GM18867 (cell line): ENCODE data around the gene SLC1A5.
"Not testable (repeated sequence)": the region's sequence is repeated elsewhere in the genome, so short reads cannot be mapped to it uniquely, and the experiment has no call there.

Experiments
- ATAC-seq: cut with Tn5 transposase; IDR thresholded peaks from one replicate; pipeline ENCODE4 v1.9.1; 2021; ENCODE audit warnings: mild to moderate bottlenecking, moderate library complexity; ENCODE audit not compliant: unreplicated experiment

SLC1A5 gene

GRCh38 chr19:46788262-46788967 lies at the start of gene SLC1A5:
Gene SLC1A5 (minus strand): TSS chr19:46788594. CDS start chr19:46787965, 629 bp downstream.
- ATAC-seq = peak; percentile 66

DNA sequence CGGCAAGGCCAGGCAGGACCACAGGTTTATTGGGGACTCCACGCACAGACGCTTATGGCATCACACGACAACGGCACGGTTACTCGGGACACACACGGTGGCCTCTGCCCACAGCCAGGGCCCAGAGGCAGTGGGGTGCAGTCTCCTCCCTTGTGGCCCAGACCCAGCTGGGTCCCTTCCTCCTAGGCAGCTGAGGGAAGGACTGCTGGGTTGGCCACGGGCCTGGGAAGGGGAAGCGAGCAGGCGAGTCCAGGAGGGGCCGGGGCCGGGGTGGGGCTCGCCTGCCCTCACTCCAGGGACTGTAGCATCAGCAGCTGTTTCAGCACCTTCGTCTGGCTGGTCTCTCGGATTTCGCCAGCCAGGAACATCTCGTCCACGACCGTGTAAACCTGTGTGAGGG lies 49.8 kb upstream of the SLC1A5 start:
- ATAC-seq = no peak

- ATAC-seq = no peak
Observed at GRCh38 chr19:46834984-46835383, 46.6 kb upstream of the SLC1A5 start.

DNA sequence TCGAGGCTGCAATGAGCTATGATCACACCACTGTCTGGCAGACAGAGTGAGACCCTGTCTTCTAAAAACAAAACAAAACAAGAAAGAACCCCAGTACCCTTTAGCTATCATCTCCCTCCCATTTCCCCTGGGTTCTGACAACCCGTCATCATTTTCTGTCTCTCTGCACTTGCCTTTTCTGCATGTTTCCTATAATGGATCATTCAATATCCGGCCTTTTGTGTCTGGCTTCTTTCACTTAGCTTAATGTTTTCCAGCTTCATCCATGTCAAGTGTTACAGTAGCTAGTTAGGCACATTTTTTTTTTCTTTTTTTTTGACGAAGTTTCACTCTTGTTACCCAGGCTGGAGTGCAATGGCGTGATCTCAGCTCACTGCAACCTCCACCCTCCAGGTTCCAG lies 45.7 kb upstream of the SLC1A5 start:
- no peak for ATAC-seq

DNA sequence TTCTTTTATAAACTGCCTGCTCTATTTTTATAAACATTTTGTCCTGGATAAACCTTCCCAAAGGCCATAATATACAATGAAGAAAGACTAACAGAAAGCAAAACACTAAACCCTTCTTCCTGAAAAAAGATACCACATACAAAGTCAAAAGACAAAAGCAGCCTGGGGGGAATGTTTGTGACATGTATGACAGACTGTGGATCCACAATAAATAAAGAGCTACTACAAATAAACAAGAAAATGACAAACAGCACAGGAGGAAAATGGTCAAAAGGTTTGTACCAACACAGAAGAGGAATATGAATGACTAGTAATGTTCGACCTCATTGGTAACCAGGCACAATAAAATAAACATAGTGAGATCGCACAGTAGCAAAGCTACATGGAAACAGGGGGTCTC lies 42.5 kb upstream of the SLC1A5 start:
- ATAC-seq = no peak

DNA sequence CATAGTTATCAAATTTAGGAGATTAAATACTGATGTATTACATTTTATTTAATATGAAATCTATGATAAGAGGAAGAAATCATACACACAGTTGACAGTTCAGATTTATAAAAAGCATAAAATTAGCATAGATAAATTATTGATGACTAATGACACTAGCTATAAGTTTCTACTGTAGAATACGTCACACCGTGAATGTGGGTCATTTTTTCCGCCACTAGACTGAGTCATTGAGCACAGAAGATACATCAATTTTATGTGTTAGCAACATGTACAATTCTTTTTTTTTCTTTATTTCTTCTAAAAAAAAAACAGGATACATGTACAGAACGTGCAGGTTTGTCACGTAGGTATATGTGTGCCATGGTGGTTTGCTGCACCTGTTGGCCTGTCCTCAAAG lies 40.1 kb upstream of the SLC1A5 start:
- ATAC-seq = no peak

GRCh38 chr19:46825731-46826055 lies 37.3 kb upstream of the SLC1A5 start:
- ATAC-seq = no peak

GRCh38 chr19:46824890-46825730 lies 36.7 kb upstream of the SLC1A5 start:
- no peak for ATAC-seq

GRCh38 chr19:46823049-46823448 lies 34.7 kb upstream of the SLC1A5 start:
- no peak for ATAC-seq

DNA sequence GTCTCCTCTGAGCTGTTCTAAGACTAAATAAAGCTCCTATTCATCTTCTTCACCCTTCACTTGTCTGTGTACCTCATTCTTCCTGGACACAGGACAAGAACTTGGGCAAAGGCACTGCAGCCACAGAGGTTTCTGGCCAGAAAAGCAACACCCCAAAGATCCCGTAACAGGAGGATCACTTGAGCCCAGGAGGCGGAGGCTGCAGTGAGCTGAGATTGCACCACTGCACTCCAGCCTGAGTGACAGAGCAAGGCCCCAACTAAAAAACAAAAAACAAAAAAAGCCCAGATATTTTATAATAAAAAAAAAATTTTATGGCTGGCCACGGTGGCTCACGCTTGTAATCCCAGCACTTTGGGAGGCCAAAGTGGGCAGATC lies 34.0 kb upstream of the SLC1A5 start:
- ATAC-seq = not testable (repeated sequence)

DNA sequence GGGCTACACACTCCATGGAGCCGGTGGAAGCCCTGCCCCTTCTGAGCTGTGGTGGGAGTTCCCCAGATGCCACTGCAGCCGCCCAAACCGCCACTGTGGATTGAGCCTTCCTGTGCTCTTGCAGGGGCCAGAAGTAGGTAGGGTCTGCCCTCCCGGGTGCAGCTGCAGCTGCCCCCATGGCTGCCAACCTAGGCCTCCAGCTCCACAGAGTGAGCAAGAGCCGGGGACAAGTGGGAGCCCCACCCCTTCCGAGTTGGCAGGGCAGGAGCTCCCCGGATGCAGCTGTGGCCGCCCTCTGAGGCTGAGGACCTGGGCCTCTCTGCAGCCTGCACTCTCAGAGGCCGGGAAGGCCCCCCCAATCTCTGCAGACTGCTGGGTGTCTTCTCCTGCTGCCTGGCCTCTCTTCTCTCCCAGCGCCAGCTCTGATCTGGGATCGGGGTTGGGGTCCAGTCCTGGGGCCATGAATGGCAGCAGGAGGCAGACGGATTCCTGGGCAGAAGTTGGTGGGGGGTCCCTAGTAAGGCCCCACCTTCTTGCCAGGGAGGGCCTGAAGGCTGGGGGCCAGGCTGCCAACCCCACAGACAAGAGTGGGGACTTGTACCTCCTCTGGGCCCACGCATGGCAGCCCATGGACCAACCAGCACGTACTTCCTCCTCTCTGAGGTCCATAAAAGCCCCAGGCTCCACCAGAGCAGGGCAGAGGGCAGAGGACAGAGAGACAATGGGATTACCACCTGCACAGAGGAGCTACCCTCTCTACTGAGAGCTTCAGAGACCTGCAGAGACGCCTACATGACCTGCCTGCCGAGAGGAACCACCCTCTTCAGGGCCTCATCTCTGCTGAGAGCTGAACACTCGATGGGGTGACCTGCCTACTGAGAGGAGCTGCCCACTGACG lies 33.4 kb upstream of the SLC1A5 start:
- peak; percentile 38 for ATAC-seq

DNA sequence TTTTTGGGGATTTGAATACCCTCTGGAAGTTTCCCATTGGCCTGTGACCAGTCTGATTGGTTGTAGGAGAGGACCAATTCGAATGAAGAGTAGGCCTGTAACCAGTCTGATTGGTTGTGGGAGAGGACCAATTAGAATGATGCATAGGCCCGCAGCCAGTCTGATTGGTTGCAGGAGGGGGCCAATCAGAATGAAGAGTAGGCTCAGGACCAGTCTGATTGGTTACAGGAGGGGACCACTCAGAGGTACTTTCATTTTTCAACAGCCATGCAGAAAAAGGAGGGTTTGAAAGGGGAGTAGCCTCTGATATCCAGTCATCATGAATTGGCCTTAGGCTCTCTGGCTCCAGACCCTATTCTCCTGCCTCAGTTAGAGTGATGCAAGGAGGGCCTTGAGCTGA lies 30.4 kb upstream of the SLC1A5 start:
- ATAC-seq = no peak

DNA sequence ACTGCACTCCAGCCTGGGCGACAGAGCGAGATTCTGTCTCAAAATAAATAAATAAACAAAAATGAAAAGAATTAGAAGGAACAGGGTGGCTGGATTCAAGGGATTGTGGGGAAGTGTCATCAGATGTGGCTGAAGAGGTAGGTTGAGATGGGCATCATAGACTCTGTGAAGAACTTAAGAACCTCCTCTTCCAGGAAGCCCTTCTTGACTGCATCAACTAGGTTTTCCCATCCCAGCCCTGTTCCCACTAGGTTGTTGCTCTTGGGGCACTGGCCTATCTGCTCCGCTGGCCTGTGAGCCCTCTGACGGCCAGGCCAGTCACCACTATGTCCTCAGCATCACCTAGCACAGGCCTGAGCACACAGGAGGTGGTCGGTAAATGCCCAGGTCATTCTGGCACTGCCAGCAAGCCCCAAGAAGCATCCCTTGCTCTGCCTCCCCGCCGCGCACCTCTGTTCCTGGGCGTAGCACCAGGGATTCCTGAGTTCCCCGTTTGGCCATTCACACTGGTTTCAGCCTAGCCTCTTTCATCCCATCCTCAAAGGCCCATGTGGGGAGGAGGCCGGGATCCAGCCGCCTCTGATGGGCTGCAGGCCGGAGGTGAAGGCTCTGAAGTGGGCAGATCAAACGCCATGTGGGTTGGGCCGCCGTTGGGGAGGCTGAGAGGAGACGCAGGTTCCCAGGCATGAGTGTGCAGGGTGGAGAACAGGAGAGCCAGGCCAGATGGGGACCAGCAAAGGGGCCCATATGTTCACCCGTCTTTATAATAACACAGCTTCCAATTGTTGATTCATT lies 27.6 kb upstream of the SLC1A5 start:
- ATAC-seq = no peak

DNA sequence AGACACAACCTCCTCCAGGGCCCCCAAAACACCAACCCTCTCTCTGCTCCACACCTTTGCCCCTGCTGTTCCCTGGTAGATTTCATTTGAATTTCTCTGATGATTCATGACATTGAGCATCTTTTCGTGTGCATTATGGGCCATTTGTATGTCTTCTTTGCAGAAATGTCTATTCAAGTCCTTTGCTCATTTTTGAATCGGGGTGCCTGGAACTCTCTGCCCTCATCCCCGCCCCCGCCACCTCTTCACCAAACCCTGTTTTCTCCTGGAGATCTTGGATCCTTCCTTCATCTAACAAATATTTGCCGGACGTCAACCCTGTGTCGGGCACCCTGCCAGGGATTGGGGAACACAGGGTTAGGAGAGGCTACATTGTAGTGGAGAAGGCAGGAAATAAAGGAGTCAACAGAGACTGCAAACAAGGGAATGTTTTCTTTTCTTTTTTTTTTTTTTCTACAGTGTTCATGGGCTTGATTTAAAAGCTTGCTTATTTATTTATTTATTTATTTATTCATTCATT lies 25.5 kb upstream of the SLC1A5 start:
- no peak for ATAC-seq

GRCh38 chr19:46812977-46813838 lies 24.8 kb upstream of the SLC1A5 start:
- no peak for ATAC-seq

DNA sequence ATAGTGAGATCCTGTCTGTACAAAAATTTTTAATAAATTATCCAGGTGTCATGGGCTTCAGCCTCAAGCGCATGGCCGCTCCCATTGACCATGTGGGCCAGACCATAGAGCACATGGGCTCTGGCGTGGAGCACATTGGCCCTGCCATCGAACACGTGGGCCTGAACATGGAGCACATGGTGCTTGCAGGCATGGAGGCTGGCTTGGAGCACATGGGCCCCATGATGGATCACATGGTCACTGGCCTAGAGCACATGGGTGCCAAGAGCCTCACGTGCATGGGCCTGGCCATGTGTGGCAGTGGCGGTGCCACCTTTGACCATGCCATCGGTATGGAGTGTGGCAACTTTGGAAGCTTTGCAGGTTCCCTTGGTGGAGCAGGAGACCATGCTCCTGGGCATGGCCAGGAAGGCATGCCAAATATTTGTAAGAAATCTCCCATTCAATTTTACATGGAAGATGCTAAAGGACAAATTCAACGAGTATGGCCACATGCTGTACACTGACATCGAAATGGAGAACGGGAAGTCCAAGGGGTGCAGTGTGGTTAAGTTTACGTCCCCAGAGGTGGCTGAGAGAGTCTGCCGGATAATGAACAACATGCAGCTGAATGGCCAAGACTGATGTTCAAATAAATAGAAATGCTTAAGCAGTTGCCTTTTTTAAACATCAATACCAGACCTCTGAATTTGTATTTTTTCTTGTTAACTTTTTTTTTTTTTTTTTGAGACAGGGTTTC lies 21.3 kb upstream of the SLC1A5 start:
- no peak for ATAC-seq

DNA sequence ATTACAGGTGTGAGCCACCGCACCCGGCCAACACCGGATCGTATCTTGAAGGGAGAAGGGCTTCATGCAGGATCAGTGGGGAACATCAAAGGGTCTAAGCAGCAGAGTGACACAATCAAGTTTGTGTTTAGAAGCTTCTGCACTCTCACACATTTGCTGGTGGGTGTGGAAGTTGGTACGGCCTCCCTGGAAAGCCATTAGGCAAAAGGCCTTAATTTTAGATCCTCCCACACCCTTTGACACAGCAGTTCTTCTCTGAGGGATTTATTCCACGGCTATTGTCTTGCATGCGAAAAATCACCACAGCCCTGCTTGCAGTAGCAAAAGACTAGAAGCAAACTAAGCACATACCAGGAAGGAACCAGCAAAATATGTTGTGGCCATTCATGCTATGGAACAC lies 18.3 kb upstream of the SLC1A5 start:
- no peak for ATAC-seq

DNA sequence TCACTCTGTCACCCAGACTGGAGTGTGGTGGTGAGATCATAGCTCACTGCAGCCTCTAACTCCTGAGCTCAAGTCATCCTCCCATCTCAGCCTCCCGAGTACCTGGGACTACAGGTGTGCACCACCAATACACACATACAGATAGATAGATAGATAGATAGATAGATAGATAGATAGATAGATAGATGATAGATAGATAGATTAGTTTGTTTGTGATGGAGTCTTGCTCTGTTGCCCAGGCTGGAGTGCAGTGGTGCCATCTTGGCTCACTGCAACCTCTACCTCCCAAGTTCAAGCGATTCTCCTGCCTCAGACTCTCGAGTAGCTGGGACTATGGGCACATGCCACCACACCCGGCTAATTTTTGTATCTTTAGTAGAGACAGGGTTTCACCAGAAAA lies 16.0 kb upstream of the SLC1A5 start:
- not testable (repeated sequence) for ATAC-seq

GRCh38 chr19:46803555-46803954 lies 15.2 kb upstream of the SLC1A5 start:
- no peak for ATAC-seq
